NOMO-1 treated with dmso at 0.1 percent for 144 hours (cell line): Measurements from ENCODE around the gene MYBPHL.

Source experiments
- DNase-seq: peaks from one replicate; lab custom pipeline; 2025; ENCODE audit not compliant: unreplicated experiment; lab: John Stamatoyannopoulos, UW

Gene MYBPHL

DNA sequence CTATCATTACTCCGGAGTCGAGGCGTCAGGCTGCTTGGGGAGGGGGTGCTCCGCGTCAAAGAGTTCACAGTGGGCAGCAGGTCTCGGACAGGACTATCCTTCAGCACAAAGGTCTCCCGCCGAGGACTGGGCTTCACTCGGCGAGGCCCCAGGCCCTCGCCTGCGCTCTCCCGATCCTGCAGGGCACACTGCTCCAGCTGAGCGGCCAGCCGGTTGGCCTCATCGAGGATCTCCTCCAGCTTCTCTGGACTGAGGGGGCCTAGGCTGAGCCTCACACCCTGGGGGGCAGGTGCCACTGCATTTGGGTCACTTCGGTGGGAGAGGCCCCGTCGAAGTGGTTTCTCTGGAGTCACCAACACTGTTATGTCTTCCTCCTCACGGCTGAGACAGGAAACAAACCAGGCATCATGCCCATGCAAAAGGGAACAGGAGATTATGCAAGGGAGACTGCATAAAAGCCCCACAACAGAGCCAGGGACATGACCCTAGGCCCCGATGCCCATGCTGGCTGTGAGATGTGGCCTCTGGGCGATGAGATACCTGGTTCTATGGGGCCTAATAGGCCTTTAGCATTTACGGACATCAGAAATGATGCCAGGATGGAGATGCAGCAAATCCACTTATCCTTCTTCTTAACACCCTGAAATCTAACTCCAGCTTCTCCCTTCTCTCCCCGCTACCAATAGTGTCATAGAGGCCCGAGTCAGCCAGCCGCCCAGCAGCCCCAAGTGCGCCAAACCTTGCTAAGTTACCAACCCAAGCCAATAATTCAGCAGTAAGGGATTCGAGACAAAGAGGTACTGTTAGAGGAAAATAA lies 24.9 kb downstream of the MYBPHL start:
- peak; percentile 40 for DNase-seq

DNA sequence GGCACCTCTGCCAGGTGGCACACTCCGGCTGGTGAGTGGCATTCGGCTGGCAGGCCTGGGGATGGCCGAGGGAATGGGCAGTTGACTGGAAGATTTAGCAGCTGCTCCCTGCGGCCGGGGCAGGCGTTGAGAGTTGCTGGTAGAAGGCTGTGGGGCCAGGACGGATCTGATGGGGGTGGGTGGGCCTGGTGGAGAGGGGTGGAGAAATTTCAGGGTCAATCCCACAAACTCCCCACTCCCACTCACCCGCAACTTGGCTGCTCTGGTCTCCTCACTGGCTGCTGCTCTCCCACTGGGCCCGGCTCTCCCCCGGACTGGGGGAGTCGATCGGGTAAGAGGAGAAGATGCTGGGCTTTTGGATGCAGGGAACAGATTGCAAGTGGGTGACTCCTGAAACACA lies 25.9 kb downstream of the MYBPHL start:
- DNase-seq = no peak

DNA sequence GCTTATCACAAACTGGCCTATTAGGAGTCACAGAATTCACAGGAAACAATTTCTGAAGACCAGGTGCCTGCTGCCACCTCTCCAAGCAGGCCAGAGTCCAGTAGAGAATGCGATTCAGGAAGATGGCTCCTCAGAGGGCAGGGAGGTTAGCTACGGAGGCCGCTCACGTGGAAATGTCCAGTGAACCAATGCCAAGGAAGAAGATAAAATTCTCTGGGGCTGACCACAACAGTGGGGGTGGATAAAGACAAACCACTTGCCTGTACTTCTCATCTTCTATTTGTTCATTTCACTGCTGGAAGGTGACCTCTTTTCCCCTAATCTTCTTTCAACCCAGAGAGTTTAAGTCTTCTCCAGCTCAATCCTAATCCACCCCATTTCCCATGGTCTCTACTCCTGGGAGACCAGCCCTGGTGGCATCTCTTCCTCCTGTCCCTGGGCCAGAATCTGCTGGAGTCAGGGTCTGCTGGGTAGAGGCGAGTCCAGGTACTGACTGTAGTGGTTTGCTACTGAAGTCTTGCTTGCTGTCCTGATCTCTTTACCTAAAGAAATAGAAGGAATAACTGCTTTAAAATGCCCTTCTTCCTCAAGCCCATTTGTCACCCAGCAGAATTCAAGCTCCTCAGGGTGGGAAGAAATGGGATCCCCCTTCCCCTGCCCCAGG lies 27.1 kb downstream of the MYBPHL start:
- DNase-seq = no peak

DNA sequence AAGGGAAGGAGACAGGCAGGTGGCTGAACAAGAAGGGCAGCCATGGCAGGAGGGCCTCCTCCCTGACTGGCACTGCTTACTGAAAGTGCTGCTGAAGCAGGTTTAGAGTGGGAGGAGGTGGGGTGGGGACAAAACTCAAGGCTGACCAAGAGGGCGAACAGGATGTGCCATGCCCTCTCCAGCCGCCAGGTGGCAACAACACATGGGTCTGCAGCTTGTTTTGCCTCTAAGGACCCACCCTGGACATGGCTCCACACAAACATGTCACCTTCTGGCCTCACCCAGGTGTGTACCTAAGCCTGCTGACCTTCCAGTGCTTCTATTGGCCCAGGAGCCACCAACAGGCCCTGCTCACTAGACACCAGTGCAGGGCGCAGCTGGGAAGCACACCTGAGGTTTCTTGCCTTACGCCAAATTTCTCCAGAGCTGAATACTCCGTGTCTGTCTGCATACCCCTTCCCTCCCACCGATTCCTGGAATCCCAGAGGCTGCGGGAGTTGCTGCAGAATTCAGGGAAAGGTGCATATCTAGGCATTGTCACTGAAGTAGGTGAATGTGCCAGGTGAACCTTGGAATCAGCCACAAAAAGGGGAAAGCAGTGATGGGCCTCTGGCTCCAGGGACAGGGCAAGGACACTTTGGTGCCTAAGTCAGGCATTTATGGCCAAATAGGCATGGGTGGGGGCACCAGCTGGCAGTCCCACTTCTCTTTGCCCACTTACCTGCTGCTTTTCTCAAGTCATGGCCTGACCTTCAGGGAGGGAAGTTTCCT lies 29.2 kb downstream of the MYBPHL start:
- DNase-seq = no peak

DNA sequence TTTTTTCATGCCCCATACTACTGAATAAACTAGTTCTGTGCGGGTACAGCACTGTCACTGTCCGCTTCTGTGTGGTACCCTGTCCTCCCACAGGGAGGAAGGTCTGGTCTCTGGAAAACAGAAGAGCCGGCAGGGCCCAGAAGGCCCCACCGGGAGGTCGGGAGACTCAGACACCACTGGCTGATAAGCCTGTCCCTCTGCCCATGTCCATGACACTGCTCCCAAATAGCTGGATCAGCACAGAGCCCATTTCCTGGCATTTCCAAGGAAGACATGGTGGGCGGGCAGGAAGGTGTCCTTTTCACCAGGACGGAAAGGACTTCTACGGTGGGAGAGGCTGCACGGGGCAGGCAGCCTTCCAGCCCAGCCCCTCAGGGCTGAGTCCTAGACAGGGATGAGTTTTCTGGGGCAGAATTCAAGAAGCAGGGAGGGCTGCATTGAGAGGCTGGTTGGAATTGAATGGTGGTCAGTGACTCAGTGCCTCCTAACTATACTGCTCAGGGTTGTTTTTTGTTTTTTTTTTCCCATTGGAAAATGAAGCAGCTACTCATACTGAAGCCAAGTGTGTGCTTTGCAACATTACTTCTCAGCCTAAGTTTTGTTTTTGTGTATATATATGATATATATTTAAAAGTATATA lies 31.0 kb downstream of the MYBPHL start:
- DNase-seq = no peak

DNA sequence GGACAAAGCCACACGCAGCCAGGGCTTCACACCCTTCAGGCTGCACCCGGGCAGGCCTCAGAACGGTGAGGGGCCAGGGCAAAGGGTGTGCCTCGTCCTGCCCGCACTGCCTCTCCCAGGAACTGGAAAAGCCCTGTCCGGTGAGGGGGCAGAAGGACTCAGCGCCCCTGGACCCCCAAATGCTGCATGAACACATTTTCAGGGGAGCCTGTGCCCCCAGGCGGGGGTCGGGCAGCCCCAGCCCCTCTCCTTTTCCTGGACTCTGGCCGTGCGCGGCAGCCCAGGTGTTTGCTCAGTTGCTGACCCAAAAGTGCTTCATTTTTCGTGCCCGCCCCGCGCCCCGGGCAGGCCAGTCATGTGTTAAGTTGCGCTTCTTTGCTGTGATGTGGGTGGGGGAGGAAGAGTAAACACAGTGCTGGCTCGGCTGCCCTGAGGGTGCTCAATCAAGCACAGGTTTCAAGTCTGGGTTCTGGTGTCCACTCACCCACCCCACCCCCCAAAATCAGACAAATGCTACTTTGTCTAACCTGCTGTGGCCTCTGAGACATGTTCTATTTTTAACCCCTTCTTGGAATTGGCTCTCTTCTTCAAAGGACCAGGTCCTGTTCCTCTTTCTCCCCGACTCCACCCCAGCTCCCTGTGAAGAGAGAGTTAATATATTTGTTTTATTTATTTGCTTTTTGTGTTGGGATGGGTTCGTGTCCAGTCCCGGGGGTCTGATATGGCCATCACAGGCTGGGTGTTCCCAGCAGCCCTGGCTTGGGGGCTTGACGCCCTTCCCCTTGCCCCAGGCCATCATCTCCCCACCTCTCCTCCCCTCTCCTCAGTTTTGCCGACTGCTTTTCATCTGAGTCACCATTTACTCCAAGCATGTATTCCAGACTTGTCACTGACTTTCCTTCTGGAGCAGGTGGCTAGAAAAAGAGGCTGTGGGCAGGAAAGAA lies 32.0 kb downstream of the MYBPHL start:
- DNase-seq = no peak

DNA sequence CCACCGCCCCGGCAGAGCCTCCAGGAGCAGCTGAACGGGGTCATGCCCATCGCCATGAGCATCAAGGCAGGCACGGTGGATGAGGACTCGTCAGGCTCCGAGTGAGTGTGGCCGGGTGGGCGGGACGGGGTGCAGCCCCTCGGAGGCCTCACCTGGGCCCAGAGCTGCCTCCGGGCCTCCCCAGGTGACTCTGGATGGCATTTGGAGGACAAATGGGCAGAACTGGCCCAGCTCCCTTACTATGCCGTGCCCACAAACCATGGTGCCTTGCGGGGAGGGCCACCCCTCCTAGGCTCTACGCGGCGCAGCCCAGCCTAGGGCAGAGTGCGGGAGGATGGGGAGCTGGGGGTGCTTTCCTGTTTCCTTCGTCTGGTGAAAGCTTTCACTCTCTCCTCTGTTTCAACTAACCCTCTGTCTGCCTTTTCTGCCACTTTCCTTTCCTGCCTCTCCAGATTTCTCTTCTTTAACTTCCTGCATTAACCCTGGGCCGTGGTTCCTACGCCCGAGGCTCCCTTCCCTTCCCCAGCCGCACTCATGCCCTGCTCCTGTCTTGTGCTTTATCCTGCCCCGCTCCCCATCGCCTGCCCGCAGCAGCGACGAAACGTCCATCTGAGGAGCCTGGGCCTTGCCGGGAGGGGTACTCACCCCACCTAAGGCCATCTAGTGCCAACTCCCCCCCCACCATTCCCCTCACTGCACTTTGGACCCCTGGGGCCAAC lies 33.1 kb downstream of the MYBPHL start:
- DNase-seq = no peak

DNA sequence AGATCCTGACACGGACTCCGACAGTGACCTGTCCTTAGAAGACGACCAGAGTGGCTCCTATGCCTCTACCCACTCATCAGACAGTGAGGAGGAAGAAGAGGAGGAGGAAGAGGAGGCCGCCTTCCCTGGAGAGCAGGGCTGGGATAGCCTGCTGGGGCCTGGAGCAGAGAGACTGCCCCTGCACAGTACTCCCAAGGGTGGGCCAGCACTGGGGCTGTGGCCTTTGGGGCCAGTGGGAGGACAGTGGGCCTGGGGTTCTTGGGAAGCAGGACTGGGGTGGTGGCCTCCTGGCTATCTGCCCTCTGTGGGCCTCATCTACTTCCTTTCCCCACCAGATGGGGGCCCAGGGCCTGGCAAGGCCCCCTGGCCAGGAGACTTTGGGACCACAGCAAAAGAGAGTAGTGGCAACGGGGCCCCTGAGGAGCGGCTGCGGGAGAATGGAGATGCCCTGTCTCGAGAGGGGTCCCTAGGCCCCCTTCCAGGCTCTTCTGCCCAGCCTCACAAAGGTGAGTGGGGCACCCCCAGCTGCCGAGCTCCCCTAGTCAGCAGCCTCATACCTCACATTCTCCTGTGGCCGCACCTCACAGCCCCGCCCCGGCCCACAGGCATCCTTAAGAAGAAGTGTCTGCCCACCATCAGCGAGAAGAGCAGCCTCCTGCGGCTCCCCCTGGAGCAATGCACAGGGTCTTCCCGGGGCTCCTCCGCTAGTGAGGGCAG lies 33.8 kb downstream of the MYBPHL start:
- no peak for DNase-seq

DNA sequence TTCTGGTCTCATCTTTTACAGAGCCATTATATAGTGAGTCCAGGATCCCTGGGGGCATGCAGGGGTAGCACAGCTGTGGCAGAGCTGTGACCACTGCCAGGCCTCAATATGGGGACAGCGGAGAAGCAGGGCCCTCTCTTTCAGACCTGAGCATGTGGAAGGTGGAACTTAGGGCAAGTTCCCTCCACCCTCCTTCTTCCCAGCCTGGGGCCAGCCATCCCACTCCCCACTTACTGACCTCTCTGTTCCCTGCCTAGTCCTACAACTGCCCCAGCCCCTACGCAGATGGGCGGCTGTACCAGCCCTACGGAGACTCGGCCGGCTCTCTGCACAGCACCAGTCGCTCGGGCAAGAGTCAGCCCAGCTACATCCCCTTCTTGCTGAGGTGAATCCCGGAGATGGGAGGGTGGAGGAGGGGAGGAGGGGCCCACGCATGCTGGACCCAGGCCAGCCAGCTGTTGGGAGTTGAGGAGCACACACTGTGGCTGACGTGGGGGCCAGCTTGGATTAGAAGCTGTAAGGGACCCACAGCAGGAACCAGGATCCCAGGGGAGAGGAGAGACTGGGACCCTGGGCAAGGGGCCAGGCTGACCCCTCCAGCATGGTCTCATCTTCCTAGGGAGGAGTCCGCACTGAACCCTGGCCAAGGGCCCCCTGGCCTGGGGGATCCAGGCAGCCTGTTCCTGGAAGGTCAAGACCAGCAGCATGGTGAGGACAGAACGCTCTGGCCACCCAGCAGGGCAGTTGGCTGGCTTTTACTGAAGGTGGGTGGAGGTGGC lies 34.6 kb downstream of the MYBPHL start:
- DNase-seq = no peak

DNA sequence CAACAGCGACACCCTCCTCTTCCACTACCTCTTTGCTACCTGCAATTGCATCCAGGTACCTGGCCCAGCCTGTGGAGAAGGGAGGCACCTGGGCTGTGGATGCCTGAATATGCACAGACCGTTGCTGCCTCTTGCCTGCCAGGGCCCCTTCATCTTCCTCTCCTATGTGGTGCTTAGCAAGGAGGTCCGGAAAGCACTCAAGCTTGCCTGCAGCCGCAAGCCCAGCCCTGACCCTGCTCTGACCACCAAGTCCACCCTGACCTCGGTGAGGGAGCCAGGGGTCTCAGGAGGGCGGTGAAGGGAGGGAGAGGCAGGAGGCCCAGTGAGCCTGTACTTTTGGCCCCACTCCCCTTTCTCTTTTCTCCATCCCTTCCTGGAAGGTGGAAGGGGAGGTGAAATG lies 35.4 kb downstream of the MYBPHL start:
- DNase-seq = no peak

DNA sequence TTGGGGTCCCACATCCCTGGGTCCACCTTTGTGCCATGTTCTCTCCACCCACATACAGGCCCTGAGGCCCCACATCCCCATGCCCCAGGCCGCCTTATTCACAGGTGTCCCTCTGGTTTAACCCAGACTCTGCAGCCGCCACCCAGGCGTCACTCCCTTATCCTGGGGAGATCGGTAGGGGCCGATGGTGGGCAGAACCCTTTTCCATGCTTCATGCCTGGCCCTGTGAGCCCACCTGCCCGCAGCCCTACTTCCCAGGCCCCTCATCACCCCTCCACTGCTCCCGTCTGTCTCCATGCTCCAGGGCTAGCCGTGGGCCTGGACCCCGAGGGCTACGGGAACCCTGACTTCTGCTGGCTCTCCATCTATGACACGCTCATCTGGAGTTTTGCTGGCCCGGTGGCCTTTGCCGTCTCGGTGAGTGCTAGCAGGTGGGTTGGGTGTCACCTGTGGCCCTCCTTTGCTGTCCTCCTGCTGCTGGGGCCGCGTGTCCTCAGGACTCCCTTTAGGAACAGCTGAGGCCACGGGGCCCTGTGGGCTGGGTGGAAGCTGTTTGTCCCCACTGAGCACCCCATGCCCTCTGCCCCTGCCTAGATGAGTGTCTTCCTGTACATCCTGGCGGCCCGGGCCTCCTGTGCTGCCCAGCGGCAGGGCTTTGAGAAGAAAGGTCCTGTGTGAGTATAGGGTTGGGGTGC lies 36.0 kb downstream of the MYBPHL start:
- DNase-seq = no peak

DNA sequence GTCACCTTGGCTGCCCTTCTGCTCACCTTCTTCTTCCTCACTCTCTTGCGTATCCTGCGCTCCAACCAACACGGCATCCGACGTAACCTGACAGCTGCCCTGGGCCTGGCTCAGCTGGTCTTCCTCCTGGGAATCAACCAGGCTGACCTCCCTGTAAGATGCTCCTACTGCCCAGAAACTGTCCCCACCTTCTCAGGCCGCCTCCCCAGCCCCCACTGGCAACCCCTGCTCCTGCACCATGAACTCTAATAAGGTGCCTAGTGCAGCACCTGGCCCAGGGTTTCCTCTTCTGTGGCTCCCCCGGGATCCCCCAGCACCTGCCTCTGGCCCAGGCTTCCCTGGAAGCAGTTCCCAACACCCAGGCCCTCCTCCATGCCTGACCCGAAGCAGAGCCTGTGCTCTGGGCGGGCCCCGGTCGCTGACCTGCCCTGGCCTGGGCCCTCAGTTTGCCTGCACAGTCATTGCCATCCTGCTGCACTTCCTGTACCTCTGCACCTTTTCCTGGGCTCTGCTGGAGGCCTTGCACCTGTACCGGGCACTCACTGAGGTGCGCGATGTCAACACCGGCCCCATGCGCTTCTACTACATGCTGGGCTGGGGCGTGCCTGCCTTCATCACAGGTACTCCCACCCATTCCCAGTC lies 36.7 kb downstream of the MYBPHL start:
- DNase-seq = no peak

DNA sequence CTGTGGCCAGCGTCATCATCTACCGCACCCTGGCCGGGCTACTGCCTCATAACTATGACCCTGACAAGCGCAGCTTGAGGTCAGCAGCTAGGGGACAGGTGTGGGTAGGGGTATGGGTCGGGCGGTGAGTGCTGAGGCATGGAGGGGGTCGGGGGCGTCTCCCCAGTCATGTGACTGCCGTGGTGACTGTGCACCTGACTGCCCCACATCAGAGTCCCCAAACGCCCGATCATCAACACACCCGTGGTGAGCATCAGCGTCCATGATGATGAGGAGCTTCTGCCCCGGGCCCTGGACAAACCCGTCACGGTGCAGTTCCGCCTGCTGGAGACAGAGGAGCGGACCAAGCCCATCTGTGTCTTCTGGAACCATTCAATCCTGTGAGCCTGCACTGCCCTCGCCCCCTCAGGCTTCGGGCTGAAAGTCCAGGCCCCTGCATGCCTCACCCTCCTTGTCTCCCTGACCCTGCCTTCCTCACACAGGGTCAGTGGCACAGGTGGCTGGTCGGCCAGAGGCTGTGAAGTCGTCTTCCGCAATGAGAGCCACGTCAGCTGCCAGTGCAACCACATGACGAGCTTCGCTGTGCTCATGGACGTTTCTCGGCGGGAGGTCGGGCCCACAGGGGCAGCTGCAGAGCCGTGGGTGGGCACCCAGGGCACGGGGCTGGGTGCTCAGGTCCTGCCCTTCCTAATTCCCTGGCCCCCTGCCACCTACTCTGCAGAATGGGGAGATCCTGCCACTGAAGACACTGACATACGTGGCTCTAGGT lies 37.4 kb downstream of the MYBPHL start:
- DNase-seq = no peak

DNA sequence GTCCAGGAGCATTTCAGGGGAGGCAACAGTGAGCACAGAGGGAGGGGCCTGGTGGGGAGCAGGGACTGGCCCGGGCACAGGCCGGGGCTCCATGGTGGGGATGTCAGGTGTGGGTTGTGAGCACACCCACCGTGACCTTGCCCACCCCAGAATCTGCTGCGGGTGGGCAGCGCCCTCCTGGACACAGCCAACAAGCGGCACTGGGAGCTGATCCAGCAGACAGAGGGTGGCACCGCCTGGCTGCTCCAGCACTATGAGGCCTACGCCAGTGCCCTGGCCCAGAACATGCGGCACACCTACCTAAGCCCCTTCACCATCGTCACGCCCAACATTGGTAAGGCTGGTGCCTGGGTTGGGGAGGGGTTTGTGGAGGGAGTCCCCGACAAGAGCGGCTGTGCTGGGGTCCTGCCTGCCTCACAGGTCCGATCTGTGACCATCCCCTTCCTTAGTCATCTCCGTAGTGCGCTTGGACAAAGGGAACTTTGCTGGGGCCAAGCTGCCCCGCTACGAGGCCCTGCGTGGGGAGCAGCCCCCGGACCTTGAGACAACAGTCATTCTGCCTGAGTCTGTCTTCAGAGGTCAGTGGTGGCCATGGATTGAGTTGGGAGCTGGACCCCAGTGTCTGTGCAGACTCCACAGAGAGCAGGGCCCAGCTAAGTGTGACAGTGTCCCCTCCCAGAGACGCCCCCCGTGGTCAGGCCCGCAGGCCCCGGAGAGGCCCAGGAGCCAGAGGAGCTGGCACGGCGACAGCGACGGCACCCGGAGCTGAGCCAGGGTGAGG lies 38.2 kb downstream of the MYBPHL start:
- DNase-seq = no peak

DNA sequence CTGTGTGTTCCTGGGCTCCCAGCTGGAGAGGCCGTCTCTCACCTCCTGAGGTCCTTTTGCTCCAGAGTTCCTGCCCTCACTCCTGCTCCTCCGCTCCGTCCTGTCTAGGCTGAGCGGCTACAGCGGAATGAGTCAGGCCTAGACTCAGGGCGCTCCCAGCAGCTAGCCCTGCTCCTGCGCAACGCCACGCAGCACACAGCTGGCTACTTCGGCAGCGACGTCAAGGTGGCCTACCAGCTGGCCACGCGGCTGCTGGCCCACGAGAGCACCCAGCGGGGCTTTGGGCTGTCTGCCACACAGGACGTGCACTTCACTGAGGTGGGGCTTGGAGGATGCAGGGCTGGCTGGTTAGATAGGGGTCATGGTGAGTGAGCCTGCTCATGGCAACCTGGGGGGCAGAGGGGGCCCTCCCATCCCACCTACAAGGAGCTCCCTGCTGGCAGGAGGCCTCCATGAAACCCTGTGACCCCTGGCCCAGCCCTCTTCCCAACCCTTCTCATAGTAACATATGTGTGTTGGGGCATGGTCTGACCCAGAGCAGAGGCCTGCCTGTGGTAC lies 39.0 kb downstream of the MYBPHL start:
- no peak for DNase-seq
